GM18858 (cell line): ENCODE measurements around the gene TNFRSF21.

Experiments used
- ATAC-seq: cut with Tn5 transposase; IDR thresholded peaks from one replicate; pipeline ENCODE4 v1.9.1; 2021; ENCODE audit not compliant: unreplicated experiment

TNFRSF21 gene

GRCh38 chr6:47181681-47182080 is 128.0 kb downstream of the TNFRSF21 start:
- no peak for ATAC-seq
